HUES64 (cell line): ENCODE results near the gene MME.
A peak's percentile ranks its signal among the peaks of the same experiment; 100 is the strongest.

Experiments used
- H3K27ac ChIP-seq: 2 replicates; pipeline ENCODE4 v1.7.0; 2013; ENCODE audit warnings: low read depth, low read length, inconsistent platforms
- H3K27me3 ChIP-seq: 2 replicates; pipeline ENCODE4 v1.6.1; 2013; ENCODE audit warnings: mild to moderate bottlenecking, low read length; ENCODE audit not compliant: insufficient read depth
- H3K36me3 ChIP-seq: 2 replicates; pipeline ENCODE4 v1.6.1; 2013; ENCODE audit warnings: mild to moderate bottlenecking, low read length; ENCODE audit not compliant: insufficient read depth
- H3K4me1 ChIP-seq: 2 replicates; pipeline ENCODE4 v1.6.1; 2013; ENCODE audit warnings: mild to moderate bottlenecking, low read length, moderate library complexity; ENCODE audit not compliant: insufficient read depth
- H3K4me3 ChIP-seq: 2 replicates; pipeline ENCODE4 v1.5.1; 2013; ENCODE audit warnings: mild to moderate bottlenecking, low read length, moderate library complexity
- H3K9ac ChIP-seq: 2 replicates; pipeline ENCODE4 v1.6.1; 2013; ENCODE audit warnings: mild to moderate bottlenecking, low read depth, low read length
- H3K9me3 ChIP-seq: 2 replicates; pipeline ENCODE4 v1.6.1; 2013; ENCODE audit warnings: low read depth, low read length; ENCODE audit not compliant: insufficient read depth
- WGBS: fragments of 150-250, 120-280 bp; methylation state at CpG from one replicate; pipeline ENCODE4 v1.1.7; 2013; ENCODE audit warnings: missing lambda C conversion rate; 5-methylcytosine and 5-hydroxymethylcytosine counted together

Gene MME

DNA sequence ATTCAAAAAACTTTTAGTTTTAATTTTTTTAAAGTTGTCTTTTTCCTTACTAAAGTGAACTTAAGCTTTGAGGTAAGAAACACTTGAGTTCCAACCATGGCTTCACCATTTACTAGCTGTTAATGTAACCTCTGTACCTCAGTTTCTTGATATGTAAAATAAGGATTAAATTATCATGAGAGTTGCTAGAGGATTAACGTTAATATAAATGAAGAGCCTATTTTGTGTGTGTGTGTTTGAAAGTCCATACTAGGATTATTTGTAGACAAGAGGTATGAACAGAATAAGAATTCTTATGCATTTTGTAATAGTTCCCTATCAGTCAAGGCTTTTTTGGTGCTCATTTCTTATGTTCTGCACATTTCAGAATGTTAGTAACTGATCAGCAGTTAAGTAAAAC, 93.7 kb downstream of the MME start:
- Histone ChIP-seq H3K9me3 (no peaks in the 10 kb centered on the region), H3K36me3 (no peaks in the 10 kb centered on the region; the same call in 1 of the 2 replicates)
- WGBS = 98% methylated on average over 1 of the region's 1 CpG

GRCh38 chr3:155178810-155179436, 98.8 kb downstream of the MME start:
- Histone ChIP-seq H3K4me3 (no peak overlapping the region), H3K9ac (no peak overlapping the region), H3K9me3 (no peaks in the 10 kb centered on the region), H3K4me1 (no peaks in the 10 kb centered on the region), H3K27me3 (no peaks in the 10 kb centered on the region), H3K27ac (no peak overlapping the region), H3K36me3 (no peaks in the 10 kb centered on the region)
- 90% methylated on average over 2 of the region's 3 CpGs for WGBS

More for the DNA sequence above, 93.7 kb downstream of the MME start:
- H3K9ac ChIP-seq = no peak overlapping the region
- H3K4me1 ChIP-seq = no peaks in the 10 kb centered on the region
- H3K27ac ChIP-seq = no peak overlapping the region
- H3K27me3 ChIP-seq = no peaks in the 10 kb centered on the region
- no peak overlapping the region for H3K4me3 ChIP-seq

DNA sequence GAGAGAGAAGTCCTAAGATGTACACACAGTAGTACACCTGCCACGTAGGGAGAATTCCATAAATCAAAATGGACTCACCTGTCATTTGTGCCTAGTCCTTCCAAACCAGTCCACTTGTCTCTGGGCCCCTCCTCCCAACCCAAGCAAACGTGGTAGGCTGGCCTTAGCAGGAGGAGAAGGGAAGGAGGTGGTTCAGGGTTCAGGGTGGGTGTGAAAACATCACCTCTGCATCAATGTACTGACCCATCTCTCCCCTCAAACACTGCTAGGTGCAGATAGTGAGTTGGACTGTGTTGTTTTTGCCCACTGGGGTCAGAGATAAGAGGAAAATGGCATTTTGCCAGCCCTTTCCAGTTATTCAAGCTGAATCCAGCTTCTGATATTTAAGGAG, 99.3 kb downstream of the MME start:
- no peaks in the 10 kb centered on the region for H3K9me3 ChIP-seq
- H3K27ac ChIP-seq = no peak overlapping the region
- 100% methylated on average over 1 of the region's 2 CpGs for WGBS
- no peak overlapping the region for H3K9ac ChIP-seq
- H3K27me3 ChIP-seq = no peaks in the 10 kb centered on the region
- no peak overlapping the region for H3K4me3 ChIP-seq
- H3K4me1 ChIP-seq = no peaks in the 10 kb centered on the region
- no peaks in the 10 kb centered on the region for H3K36me3 ChIP-seq

DNA sequence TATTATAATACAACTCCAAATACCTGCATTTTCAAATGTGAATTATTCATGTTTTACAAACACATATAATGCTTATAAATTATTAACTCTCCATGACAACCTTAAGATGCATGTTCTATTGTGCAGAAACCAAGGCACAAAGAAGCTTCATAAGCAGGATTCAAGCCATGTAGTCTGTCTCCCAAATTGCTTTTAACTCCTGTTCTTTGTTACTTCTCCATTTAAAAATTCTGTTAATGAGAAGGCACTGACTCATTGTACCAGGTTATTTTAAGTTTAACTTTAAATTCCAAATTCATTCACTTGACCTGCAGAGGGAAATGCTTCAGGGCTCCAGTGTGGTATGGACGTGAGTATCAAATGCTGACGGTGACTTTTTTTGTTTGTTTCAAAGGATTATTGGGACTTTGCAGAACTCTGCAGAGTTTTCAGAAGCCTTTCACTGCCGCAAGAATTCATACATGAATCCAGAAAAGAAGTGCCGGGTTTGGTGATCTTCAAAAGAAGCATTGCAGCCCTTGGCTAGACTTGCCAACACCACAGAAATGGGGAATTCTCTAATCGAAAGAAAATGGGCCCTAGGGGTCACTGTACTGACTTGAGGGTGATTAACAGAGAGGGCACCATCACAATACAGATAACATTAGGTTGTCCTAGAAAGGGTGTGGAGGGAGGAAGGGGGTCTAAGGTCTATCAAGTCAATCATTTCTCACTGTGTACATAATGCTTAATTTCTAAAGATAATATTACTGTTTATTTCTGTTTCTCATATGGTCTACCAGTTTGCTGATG, 100.0 kb downstream of the MME start:
- 96% methylated on average over 5 of the region's 5 CpGs for WGBS
- Histone ChIP-seq H3K9me3 (no peaks in the 10 kb centered on the region), H3K27ac (no peak overlapping the region), H3K9ac (no peak overlapping the region), H3K4me1 (no peaks in the 10 kb centered on the region), H3K27me3 (no peaks in the 10 kb centered on the region), H3K4me3 (no peak overlapping the region), H3K36me3 (no peaks in the 10 kb centered on the region)

DNA sequence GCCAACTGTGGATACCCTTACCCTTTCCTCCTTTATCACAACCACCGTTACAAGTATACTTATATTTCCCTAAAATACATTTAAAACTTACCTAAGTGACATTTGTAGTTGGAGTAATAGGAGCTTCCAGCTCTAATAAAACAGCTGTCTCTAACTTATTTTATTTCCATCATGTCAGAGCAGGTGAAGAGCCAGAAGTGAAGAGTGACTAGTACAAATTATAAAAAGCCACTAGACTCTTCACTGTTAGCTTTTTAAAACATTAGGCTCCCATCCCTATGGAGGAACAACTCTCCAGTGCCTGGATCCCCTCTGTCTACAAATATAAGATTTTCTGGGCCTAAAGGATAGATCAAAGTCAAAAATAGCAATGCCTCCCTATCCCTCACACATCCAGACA, 102.3 kb downstream of the MME start:
- H3K9me3 ChIP-seq = no peaks in the 10 kb centered on the region
- 100% methylated on average over 1 of the region's 1 CpG for WGBS
- no peak overlapping the region for H3K9ac ChIP-seq
- no peaks in the 10 kb centered on the region for H3K36me3 ChIP-seq
- H3K27me3 ChIP-seq = no peaks in the 10 kb centered on the region
- H3K27ac ChIP-seq = no peak overlapping the region
- no peak overlapping the region for H3K4me3 ChIP-seq
- peaks cover 6% of the 10 kb centered on the region; the same call in 1 of the 2 replicates for H3K4me1 ChIP-seq

GRCh38 chr3:155184011-155184410, 103.9 kb downstream of the MME start:
- Histone ChIP-seq H3K27ac (no peak overlapping the region), H3K9me3 (no peaks in the 10 kb centered on the region), H3K27me3 (no peaks in the 10 kb centered on the region), H3K4me3 (no peak overlapping the region), H3K36me3 (no peaks in the 10 kb centered on the region), H3K4me1 (peaks cover 6% of the 10 kb centered on the region; the same call in 1 of the 2 replicates), H3K9ac (no peak overlapping the region)
- WGBS = 100% methylated on average over 1 of the region's 1 CpG

- H3K4me1 ChIP-seq = peaks cover 6% of the 10 kb centered on the region; the same call in 1 of the 2 replicates
- WGBS = 58% methylated on average over 2 of the region's 2 CpGs
- H3K36me3 ChIP-seq = no peaks in the 10 kb centered on the region
- no peaks in the 10 kb centered on the region for H3K27me3 ChIP-seq
- H3K9ac ChIP-seq = no peak overlapping the region
- H3K9me3 ChIP-seq = no peaks in the 10 kb centered on the region
- 0 out of 2 replicates have a peak overlapping the region, but pooled peaks have one; percentile 25 for H3K27ac ChIP-seq
- H3K4me3 ChIP-seq = no peak overlapping the region
These were observed 105.5 kb downstream of the MME start for GRCh38 chr3:155185631-155186071.

DNA sequence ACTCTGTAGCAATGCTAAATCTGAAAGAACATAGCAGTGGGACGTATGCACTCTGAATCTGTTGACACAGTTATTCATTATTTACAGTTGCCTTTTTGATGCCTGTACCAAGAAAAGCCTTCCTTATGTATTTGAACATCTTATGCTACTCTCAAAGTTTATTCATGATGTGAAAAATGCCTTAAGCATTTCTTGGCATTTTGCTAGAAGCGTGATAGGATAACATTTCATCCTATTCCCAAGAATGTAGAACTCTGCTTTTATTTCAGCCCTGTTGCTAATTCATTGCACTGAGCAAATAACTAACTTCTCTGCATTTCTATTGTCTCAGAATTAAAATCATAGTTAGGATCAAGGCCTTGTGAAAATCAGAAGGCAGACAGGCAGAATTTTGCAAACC, 107.9 kb downstream of the MME start:
- H3K9me3 ChIP-seq = no peaks in the 10 kb centered on the region
- 93% methylated on average over 2 of the region's 2 CpGs for WGBS
- no peak overlapping the region for H3K4me3 ChIP-seq
- H3K4me1 ChIP-seq = peaks cover 6% of the 10 kb centered on the region; the same call in 1 of the 2 replicates
- no peaks in the 10 kb centered on the region for H3K27me3 ChIP-seq
- H3K9ac ChIP-seq = no peak overlapping the region
- H3K36me3 ChIP-seq = no peaks in the 10 kb centered on the region
- no peak overlapping the region for H3K27ac ChIP-seq

DNA sequence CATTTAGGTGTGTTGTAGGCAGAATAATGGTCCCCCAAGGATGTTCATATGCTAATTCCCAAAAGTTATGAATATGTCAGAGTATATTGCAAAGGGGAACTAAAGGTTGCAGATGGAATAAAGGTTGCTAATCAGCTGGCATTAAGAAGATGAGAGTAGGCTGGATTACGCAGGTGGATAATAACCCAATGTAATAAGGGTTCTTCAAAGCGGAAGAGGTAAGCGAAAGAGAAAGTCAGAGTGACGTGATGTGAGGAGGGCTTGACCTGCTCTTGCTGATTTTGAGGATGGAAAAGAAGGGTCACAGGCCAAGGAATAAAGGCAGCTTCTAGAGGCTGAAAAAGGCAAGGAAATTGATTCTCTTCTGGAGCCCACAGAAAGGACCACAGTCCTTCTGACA, 109.4 kb downstream of the MME start:
- H3K9me3 ChIP-seq = no peaks in the 10 kb centered on the region
- no peaks in the 10 kb centered on the region for H3K27me3 ChIP-seq
- H3K27ac ChIP-seq = no peak overlapping the region
- WGBS = 97% methylated on average over 4 of the region's 4 CpGs
- no peaks in the 10 kb centered on the region for H3K36me3 ChIP-seq
- H3K4me1 ChIP-seq = peaks cover 6% of the 10 kb centered on the region; the same call in 1 of the 2 replicates
- H3K9ac ChIP-seq = no peak overlapping the region
- H3K4me3 ChIP-seq = no peak overlapping the region

GRCh38 chr3:155190691-155191090, 110.6 kb downstream of the MME start:
- H3K4me3 ChIP-seq = no peak overlapping the region

GRCh38 chr3:155192957-155193746, 113.0 kb downstream of the MME start:
- Histone ChIP-seq H3K4me3 (no peak overlapping the region), H3K27ac (no peak overlapping the region), H3K9me3 (no peaks in the 10 kb centered on the region), H3K4me1 (no peaks in the 10 kb centered on the region), H3K9ac (no peak overlapping the region), H3K27me3 (no peaks in the 10 kb centered on the region), H3K36me3 (no peaks in the 10 kb centered on the region)
- 84% methylated on average over 2 of the region's 2 CpGs for WGBS

More at GRCh38 chr3:155190691-155191090, 110.6 kb downstream of the MME start:
- Histone ChIP-seq H3K27me3 (no peaks in the 10 kb centered on the region), H3K9me3 (no peaks in the 10 kb centered on the region), H3K9ac (no peak overlapping the region), H3K27ac (no peak overlapping the region), H3K4me1 (peaks cover 4% of the 10 kb centered on the region; the same call in 1 of the 2 replicates), H3K36me3 (no peaks in the 10 kb centered on the region)
